B cell (primary cell): ENCODE measurements around the gene PREX1. TPM values are rescaled to one million over a fixed set of nuclear protein-coding genes. Genes with fewer than 3 reads are reported as not detected.

Experiments used
- ATAC-seq: fragments of 200-7000 bp; cut with Tn5 transposase; one replicate; pipeline ENCODE4 v1.10.0; 2021; ENCODE audit warnings: low read depth, mild to moderate bottlenecking, moderate number of reproducible peaks, moderate library complexity
- CTCF ChIA-PET: fragments of 350-600 bp; sonication (Branson Sonifier 250); formaldehyde crosslinking; loops from one replicate; lab custom pipeline; 2021; ENCODE audit warnings: antibody characterized with exemption, inconsistent platforms; lab: Charles Lee
- POLR2A ChIA-PET: fragments of 350-600 bp; sonication (Branson Sonifier 250); formaldehyde crosslinking; loops from one replicate; lab custom pipeline; 2021; ENCODE audit warnings: antibody characterized with exemption; lab: Charles Lee
- DNase-seq: peaks from one replicate; pipeline ENCODE4 v3.0.0; 2013
- H2AFZ ChIP-seq: 2 replicates; pipeline ENCODE4 v1.6.1; 2012; ENCODE audit warnings: mild to moderate bottlenecking, low read depth, low read length; ENCODE audit not compliant: insufficient read depth, poor library complexity, severe bottlenecking
- H3K27ac ChIP-seq, 2 donors: 1 replicate in 1 of 2; 2 replicates in 1 of 2; pipeline ENCODE4 v1.5.1; 2012 to 2013; ENCODE audit warnings: low read length in 2 of 2, mild to moderate bottlenecking in 2 of 2, moderate library complexity in 1 of 2
- H3K27me3 ChIP-seq, 4 experiments: fragments of 200-600 bp in 1 of 4; sonication (generic) in 1 of 4; replicated peaks in 1 of 4; 1 replicate in 2 of 4; 2 replicates in 2 of 4; pipeline versions ENCODE4 v1.6.1 to v1.7.0; 2013 to 2016; ENCODE audit warnings: low read length in 3 of 4, mild to moderate bottlenecking in 2 of 4, mixed read lengths in 1 of 4, moderate library complexity in 1 of 4; ENCODE audit not compliant: insufficient read depth in 4 of 4, control insufficient read depth in 3 of 4; ENCODE audit errors: control extremely low read depth in 1 of 4
- H3K36me3 ChIP-seq, 2 experiments: replicated peaks in 1 of 2; 1 replicate in 1 of 2; 2 replicates in 1 of 2; pipeline versions ENCODE4 v1.6.1 to v1.7.1; 2013; ENCODE audit warnings: low read length in 1 of 2; ENCODE audit not compliant: insufficient read depth in 2 of 2, control insufficient read depth in 1 of 2; ENCODE audit errors: control extremely low read depth in 1 of 2, extremely low read depth in 1 of 2
- H3K4me1 ChIP-seq, 2 donors: fragments of 200-600 bp in 1 of 2; sonication (generic) in 1 of 2; 1 replicate in 1 of 2; 2 replicates in 1 of 2; pipeline versions ENCODE4 v1.5.1 to v1.6.1; 2013 to 2017; ENCODE audit warnings: low read length in 2 of 2; ENCODE audit not compliant: control insufficient read depth in 2 of 2, insufficient read depth in 2 of 2
- H3K4me2 ChIP-seq: replicated peaks from 2 replicates; pipeline ENCODE3; 2012; ENCODE audit warnings: mild to moderate bottlenecking, low read depth, low read length; ENCODE audit not compliant: poor library complexity, severe bottlenecking
- H3K4me3 ChIP-seq, 5 experiments: fragments of 200-600 bp in 1 of 5; sonication (generic) in 1 of 5; 1 replicate in 3 of 5; 2 replicates in 2 of 5; pipeline versions ENCODE4 v1.5.1 to v1.7.0; 2011 to 2016; ENCODE audit warnings: low read length in 4 of 5, mild to moderate bottlenecking in 4 of 5, low read depth in 2 of 5, control low read depth in 1 of 5, moderate library complexity in 1 of 5; ENCODE audit not compliant: insufficient read depth in 1 of 5; ENCODE audit errors: control extremely low read depth in 1 of 5, extremely low read depth in 1 of 5
- H3K79me2 ChIP-seq: fragments of 200-600 bp; sonication (generic); one replicate; pipeline ENCODE4 v1.6.0; 2016; ENCODE audit warnings: low read length; ENCODE audit not compliant: control insufficient read depth, insufficient read depth
- H3K9ac ChIP-seq: fragments of 200-600 bp; sonication (generic); 2 replicates; pipeline ENCODE4 v1.6.1; 2017; ENCODE audit warnings: mild to moderate bottlenecking, low read length, moderate library complexity
- H3K9me3 ChIP-seq, 3 donors: one replicate each; pipeline versions ENCODE4 v1.6.1 to v1.7.1; 2013; ENCODE audit warnings: low read length in 2 of 3; ENCODE audit not compliant: control insufficient read depth in 2 of 3, insufficient read depth in 1 of 3; ENCODE audit errors: control extremely low read depth in 1 of 3
- H4K20me1 ChIP-seq: 2 replicates; pipeline ENCODE4 v1.6.0; 2012; ENCODE audit warnings: mild to moderate bottlenecking, low read length; ENCODE audit not compliant: insufficient read depth, control insufficient read depth, poor library complexity, severe bottlenecking
- H3K27ac Mint-ChIP-seq: one replicate; pipeline ENCODE4 v1.8.0; 2021; ENCODE audit warnings: mixed read lengths
- H3K27me3 Mint-ChIP-seq: one replicate; pipeline ENCODE4 v1.8.0; 2021; ENCODE audit warnings: mixed read lengths
- H3K4me1 Mint-ChIP-seq: one replicate; pipeline ENCODE4 v1.8.0; 2021; ENCODE audit warnings: mixed read lengths
- H3K4me3 Mint-ChIP-seq: one replicate; pipeline ENCODE4 v1.8.0; 2021; ENCODE audit warnings: mixed read lengths
- H3K9me3 Mint-ChIP-seq: one replicate; pipeline ENCODE4 v1.8.0; 2022; ENCODE audit warnings: mixed read lengths; ENCODE audit not compliant: insufficient read depth
- CTCF ChIP-seq: fragments of 200-600 bp; IDR thresholded peaks from one replicate; pipeline ENCODE4 v1.8.0; 2022; ENCODE audit warnings: antibody characterized with exemption, mild to moderate bottlenecking
- EZH2 ChIP-seq: IDR thresholded peaks from 2 replicates; pipeline ENCODE4 v1.6.1; 2012; ENCODE audit warnings: borderline replicate concordance, low read depth, mild to moderate bottlenecking, moderate library complexity, low read length; ENCODE audit not compliant: insufficient read depth, poor library complexity, severe bottlenecking
- WGBS: methylation state at CpG from one replicate; pipeline ENCODE4 v1.1.5; 2013; ENCODE audit warnings: missing lambda C conversion rate; ENCODE audit not compliant: insufficient coverage; 5-methylcytosine and 5-hydroxymethylcytosine counted together
- intact Hi-C: fragments of 100-400 bp; cut with micrococcal nuclease; formaldehyde crosslinking; loops from one replicate; pipeline ENCODE4 v1.10.0; 2022
- polyA plus RNA-seq: library from polyadenylated mRNA; depleted of rRNA; stranded (reverse); fragments of >200 nt; gene quantifications from 2 replicates; pipeline ENCODE4 v1.2.3, GENCODE V29; 2012
- total RNA-seq, 2 donors: library from RNA; stranded (reverse); fragments of 120-200 nt in 1 of 2; gene quantifications; 1 replicate in 1 of 2; 2 replicates in 1 of 2; pipeline versions ENCODE4 v1.2.3 to v1.2.4, GENCODE V29; 2013 to 2022

PREX1 gene
- total and polyA plus RNA-seq, 2 donors (not counting 1 experiment from before 2014, with no cell fraction given): 79.1 to 99.4 TPM

DNA sequence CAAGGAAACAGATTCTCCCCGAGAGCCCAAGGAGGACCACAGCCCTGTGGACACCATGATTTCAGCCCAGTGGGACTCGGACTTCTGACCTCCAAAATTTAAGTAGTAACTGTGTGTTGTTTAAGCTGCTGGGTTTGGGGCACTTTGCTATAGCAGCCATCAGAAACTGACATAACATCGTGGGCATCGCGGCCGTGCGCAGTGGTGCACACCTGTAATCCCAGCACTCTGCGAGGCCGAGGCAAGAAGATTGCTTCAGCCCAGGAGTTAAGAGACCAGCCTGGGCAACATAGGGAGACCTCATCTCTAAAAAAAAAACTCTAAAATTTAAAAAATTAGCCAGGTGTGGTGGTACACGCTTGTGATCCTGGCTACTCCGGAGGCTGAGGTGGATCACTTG, 175.8 kb downstream of the PREX1 start:
- CTCF ChIA-PET: no interaction called here
- no peak for ATAC-seq

GRCh38 chr20:48651271-48651670, 176.5 kb downstream of the PREX1 start:
- no peaks in the 10 kb centered on the region for H3K9me3 Mint-ChIP-seq
- no peaks in the 10 kb centered on the region for H3K27me3 ChIP-seq
- no peak overlapping the region for H3K4me3 Mint-ChIP-seq
- no peaks in the 10 kb centered on the region for H3K27me3 Mint-ChIP-seq
- ATAC-seq: no peak
- no peaks in the 10 kb centered on the region for H3K9me3 ChIP-seq
- peak overlapping the region; percentile 41 for H3K27ac Mint-ChIP-seq
- H3K4me1 ChIP-seq: no peaks in the 10 kb centered on the region
- H3K4me1 Mint-ChIP-seq: no peaks in the 10 kb centered on the region
- intact Hi-C loops: no loop called here
- H3K36me3 ChIP-seq: peaks cover 3 to 97% of the 10 kb centered on the region in 2 experiments
- no peak overlapping the region for H3K9ac ChIP-seq
- no peak overlapping the region for H3K4me2 ChIP-seq
- H2AFZ ChIP-seq: no peak overlapping the region
- no peak overlapping the region for H3K27ac ChIP-seq
- no peak for DNase-seq
- H3K79me2 ChIP-seq: no peaks in the 10 kb centered on the region
- ChIA-PET POLR2A (no interaction called here), CTCF (interaction anchor here (1.3 kb wide), 1 partner anchor 254 kb away, joined by 4 read pairs; no protein-coding TSS in a partner anchor)
- 99% methylated on average over 14 of the region's 14 CpGs for WGBS
- H3K4me3 ChIP-seq: no peak overlapping the region
- H4K20me1 ChIP-seq: peaks cover 27% of the 10 kb centered on the region
- TF ChIP-seq CTCF (no peak), EZH2 (no peak)

More for the DNA sequence above, 175.8 kb downstream of the PREX1 start:
- H3K4me1 Mint-ChIP-seq: no peaks in the 10 kb centered on the region
- Histone ChIP-seq H3K27me3 (no peaks in the 10 kb centered on the region), H3K79me2 (peaks cover 3% of the 10 kb centered on the region), H3K9ac (no peak overlapping the region), H3K9me3 (no peaks in the 10 kb centered on the region), H4K20me1 (peaks cover 31% of the 10 kb centered on the region), H3K4me2 (no peak overlapping the region), H3K27ac (no peak overlapping the region), H3K36me3 (peaks cover 3 to 98% of the 10 kb centered on the region in 2 experiments), H2AFZ (no peak overlapping the region), H3K4me3 (no peak overlapping the region), H3K4me1 (no peaks in the 10 kb centered on the region)
- H3K9me3 Mint-ChIP-seq: no peaks in the 10 kb centered on the region
- no peak for TF ChIP-seq CTCF
- no peak for TF ChIP-seq EZH2
- no peak overlapping the region for H3K4me3 Mint-ChIP-seq
- DNase-seq: no peak
- H3K27me3 Mint-ChIP-seq: no peaks in the 10 kb centered on the region
- WGBS: 95% methylated on average over 11 of the region's 11 CpGs
- POLR2A ChIA-PET: no interaction called here
- intact Hi-C loops: no loop called here
- H3K27ac Mint-ChIP-seq: no peak overlapping the region
